Measurements from ENCODE around the gene WASHC2C. TPM values are rescaled to one million over a fixed set of nuclear protein-coding genes. Genes with fewer than 3 reads are reported as not detected.
"Not testable (repeated sequence)": the region's sequence is repeated elsewhere in the genome, so short reads cannot be mapped to it uniquely, and the experiment has no call there.

Gene WASHC2C
- total RNA-seq, 2 donors from 2014 or later, result 76.9 to 97.0 TPM

DNA sequence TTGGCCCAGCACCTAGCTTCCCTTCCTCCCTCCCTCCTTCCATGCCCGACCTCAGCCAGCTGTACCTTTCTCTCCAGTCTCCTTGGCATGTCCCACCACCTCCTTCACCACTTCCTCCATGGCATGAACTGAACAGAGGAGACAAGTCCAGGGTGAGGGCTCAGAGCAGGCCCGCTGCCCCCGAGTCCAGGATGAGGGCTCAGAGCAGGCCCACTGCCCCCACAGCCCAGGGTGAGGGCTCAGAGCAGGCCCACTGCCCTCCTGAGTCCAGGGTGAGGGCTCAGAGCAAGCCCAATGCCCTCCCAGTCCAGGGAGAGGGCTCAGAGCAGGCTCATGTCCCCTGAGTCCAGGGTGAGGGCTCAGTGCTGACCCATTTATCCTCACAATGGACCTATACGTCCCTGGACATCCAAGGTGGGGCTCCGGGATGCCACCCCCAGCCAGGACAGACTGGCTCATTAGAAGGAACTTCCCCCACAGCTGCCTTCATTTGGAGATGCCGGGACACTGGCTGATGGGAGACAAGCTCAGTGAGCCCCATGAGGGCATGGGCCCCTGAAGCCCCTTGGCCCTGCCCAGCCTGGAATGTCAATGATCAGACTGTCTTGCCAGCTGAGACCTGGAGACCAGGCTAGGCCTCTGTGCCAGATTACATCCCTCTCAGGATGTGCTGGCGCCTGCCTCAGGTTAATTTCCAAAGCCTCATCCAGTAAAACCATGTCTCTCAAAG, 90.2 kb downstream of the WASHC2C start:
- intact Hi-C loops (cut with DNase I, micrococcal nuclease), result no loop called here
- ATAC-seq, result no peak
- DNase-seq, result no peak

DNA sequence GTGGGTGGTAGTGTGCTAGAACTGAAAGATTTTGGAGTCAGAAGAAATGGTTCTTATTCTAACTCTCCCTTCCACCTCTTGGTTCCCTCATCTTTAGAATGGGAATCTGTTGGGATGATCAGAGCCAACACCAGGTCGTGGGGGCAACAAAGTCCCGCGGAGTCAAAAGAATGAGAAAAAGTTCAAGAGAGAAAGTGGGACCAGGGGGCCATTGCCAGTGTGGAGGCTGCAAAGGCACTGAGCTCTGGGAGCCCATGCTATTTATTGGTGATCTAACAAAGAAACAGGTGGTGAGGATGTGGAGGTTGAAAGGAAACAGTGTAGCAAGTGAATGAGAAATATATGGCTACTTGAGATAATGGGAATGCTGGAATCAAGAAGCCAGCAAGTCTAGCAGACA, 90.8 kb downstream of the WASHC2C start:
- no peak for DNase-seq
- no peak for ATAC-seq
- intact Hi-C loops (cut with DNase I, micrococcal nuclease), result no loop called here

DNA sequence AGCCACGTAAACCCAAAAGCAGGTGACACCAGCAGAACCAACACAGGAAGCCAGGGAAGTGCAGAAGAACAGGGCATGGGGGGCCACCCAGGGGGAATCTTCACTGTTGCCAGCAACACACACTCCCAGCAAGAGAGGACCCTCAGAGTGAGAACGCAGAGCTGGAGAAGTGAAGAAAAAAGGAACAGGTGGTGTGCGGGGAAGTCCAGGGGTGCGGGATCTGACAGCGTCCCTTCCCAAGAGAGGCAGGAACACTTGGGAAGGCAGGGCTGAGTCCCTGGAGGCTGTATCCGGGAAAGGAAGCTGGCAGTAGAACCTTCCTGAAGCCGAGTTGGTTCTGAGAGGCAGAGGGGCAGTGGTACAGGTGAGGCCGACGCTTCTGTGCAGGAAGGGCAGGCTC, 92.5 kb downstream of the WASHC2C start:
- ATAC-seq (no peak), DNase-seq (no peak)
- intact Hi-C loops (cut with DNase I, micrococcal nuclease), result no loop called here

DNA sequence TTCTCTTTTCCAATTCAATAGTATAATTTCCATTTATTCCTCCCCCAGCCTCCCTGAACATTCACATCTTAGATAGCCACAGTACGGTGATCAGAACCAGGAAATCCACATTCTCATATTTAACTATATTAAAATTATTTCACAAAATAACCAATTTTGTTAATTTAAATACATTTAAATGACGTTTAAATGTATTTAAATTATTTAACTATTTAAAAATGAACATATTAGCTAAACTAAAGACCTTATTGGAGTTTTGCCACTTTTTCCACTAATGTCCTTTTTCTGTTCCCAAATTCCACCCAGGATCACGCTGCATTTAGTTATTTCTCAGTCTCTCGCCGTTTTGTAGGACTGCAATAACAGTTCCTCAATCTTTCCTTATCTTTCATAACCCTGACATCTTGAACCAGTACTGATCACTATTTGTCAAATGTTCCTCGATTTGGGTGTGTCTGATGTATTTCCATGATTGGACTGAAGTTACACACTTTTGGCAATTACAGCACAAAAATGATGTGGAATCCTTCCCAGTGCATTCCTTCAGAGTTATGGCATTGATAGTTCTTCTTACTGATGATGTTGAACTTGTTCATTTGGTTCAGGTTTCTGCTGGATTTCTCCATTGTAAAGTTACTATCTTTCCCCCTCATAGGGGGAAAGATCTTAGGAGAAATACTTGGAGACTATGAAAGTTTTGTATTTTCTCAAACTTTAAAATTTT, 93.2 kb downstream of the WASHC2C start:
- DNase-seq; ATAC-seq; intact Hi-C loops (cut with DNase I, micrococcal nuclease): not testable (repeated sequence)

DNA sequence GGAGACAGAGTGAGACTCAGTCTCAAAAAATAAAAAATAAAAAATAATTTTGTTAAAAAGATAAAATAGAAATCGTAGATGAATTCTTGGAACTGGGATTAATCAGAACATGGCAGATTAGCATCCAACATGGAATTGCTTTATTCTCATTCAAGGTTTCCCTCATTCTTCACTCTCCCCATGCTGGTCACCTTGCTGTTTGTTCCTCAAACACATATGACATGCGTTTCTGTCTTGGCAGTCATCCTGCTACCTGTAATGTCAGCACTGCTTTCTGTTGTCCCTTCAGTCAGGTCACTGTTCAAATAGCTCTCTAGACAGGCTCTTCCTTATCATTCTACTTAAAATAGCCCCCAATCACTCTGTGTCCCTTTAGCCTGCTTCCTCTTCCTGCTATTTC, 95.9 kb downstream of the WASHC2C start:
- ATAC-seq; intact Hi-C loops (cut with DNase I, micrococcal nuclease): not testable (repeated sequence)

More for the DNA sequence above, 95.9 kb downstream of the WASHC2C start:
- not testable (repeated sequence) for DNase-seq

Other genes with a start within 250 kb of the WASHC2C start
- 10 to 100 TPM; 13.9 to 19.0 TPM for gene ZFAND4, start 54.5 kb upstream of the WASHC2C start, total RNA-seq
- 10 to 100 TPM; 11.8 to 15.7 TPM for gene AGAP4, start 120.2 kb downstream of the WASHC2C start, total RNA-seq
- 10 to 100 TPM; 37.4 to 50.3 TPM for gene TIMM23, start 245.2 kb downstream of the WASHC2C start, total RNA-seq

Data from left colon (tissue), 2 donors.